ENCODE data around the gene RNF225.
A peak's percentile ranks its signal among the peaks of the same experiment; 100 is the strongest.
"Not testable (repeated sequence)": the region's sequence is repeated elsewhere in the genome, so short reads cannot be mapped to it uniquely, and the experiment has no call there.

RNF225 gene

GRCh38 chr19:58395220-58395978, at the start of gene RNF225:
Gene RNF225, plus strand, starts transcription at chr19:58395656. Its CDS starts 434 bp downstream, at chr19:58396090.
- no peak for DNase-seq
- no peak within 1 kb of the TSS for H3K27ac ChIP-seq
- H3K4me3 ChIP-seq (ENCODE audit: low read depth, low read length), result peak within 1 kb of the TSS; percentile 22
- no peak for TF ChIP-seq CTCF (IDR thresholded peaks at IDR 0.05; ENCODE audit: low read depth, low read length, missing control alignments)
- in situ Hi-C loops (cut with HindIII; ENCODE audit: low pct_ligation_motif_present, low sequenced_read_pairs), result no loop called here
- no peaks in the 10 kb centered on the region for H3K27me3 ChIP-seq (replicated peaks)
- peaks cover 45% of the 10 kb centered on the region for H3K36me3 ChIP-seq (replicated peaks)

DNA sequence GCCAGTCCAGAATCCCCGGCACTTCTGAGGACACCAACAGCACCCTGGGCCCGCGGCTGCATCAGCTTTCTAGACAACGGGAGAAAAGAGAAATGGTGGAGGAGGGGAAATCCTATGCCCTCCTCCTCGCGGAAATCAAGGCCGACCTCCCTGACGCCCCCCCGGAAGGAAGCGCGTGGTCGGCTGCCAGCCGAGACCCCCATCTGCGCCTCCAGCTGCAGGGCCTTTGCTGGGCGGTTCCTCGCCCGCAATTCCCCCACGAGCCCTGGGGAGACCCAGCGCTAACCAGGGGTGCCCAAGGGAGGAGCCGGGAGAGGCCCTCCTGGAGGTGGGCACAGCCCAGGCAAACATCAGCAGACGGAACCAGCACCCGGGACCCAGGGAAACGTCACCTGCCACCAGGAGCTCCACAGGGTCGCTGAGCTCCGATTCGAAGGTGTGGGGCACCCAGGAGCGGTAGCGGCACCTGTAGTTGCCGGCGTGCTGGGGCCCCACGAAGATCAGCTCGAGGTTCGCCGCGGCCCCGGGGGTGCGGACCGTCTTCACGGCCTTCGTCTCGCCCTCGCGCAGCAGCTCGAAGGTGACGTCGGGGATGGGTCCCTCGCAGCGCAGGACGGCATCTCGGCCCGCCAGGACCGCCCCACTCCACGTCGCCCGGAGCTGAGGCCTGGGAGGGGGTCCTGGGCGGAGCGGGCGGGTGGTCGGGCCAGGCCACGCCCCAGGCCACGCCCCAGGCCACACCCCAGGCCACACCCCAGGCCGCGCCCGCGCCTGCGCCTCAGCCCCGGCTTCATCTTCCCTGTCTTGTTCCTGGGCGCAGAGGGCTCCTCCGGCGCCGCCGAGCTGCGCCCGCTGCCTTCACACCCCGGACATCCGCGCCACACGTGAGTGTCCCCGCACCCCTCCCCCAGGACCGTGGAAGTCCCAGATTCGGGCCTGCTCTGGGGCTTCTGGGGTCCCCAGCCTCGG, 48.2 kb upstream of the RNF225 start:
- DNase-seq, result peak; percentile 22
- H3K4me3 ChIP-seq (ENCODE audit: low read depth, low read length), result peak overlapping the region; percentile 69
- TF ChIP-seq CTCF (IDR thresholded peaks at IDR 0.05; ENCODE audit: low read depth, low read length, missing control alignments), result no peak

GRCh38 chr19:58348080-58348479, 47.4 kb upstream of the RNF225 start:
- in situ Hi-C loops (cut with HindIII; ENCODE audit: low pct_ligation_motif_present, low sequenced_read_pairs); DNase-seq; H3K27me3 ChIP-seq (replicated peaks); H3K27ac ChIP-seq: not testable (repeated sequence)
- Histone ChIP-seq H3K4me3 (ENCODE audit: low read depth, low read length) (peak overlapping the region; percentile 69), H3K36me3 (replicated peaks) (peaks cover 13% of the 10 kb centered on the region)

More for the DNA sequence above, 48.2 kb upstream of the RNF225 start:
- Histone ChIP-seq H3K27me3 (replicated peaks) (no peaks in the 10 kb centered on the region), H3K27ac (peak overlapping the region; percentile 10), H3K36me3 (replicated peaks) (peaks cover 13% of the 10 kb centered on the region)
- in situ Hi-C loops (cut with HindIII; ENCODE audit: low pct_ligation_motif_present, low sequenced_read_pairs), result no loop called here

DNA sequence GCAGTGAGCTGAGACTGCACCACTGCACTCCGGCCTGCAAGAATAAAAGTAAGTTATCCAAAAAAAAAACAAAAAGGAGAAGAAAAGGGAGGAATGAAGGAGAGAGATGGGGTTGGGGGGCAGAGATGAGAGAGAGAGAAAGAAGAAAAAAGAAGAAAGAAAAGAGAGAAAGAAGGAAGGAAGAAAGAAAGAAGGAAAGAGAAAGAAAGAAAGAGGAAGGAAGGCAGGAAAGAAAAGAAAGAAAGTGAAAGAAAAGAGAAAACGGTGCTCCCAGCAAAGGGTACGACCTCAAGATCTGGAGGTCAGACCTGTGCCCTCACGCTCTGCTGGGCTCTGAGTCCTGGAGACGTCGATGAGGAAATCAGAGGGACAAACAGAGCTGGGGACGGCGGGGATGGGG, 45.9 kb upstream of the RNF225 start:
- TF ChIP-seq CTCF (IDR thresholded peaks at IDR 0.05; ENCODE audit: low read depth, low read length, missing control alignments), result no peak
- H3K4me3 ChIP-seq (ENCODE audit: low read depth, low read length), result no peak overlapping the region
- H3K27ac ChIP-seq, result no peak overlapping the region
- in situ Hi-C loops (cut with HindIII; ENCODE audit: low pct_ligation_motif_present, low sequenced_read_pairs), result no loop called here
- DNase-seq, result no peak
- H3K27me3 ChIP-seq (replicated peaks), result no peaks in the 10 kb centered on the region
- peaks cover 13% of the 10 kb centered on the region for H3K36me3 ChIP-seq (replicated peaks)

DNA sequence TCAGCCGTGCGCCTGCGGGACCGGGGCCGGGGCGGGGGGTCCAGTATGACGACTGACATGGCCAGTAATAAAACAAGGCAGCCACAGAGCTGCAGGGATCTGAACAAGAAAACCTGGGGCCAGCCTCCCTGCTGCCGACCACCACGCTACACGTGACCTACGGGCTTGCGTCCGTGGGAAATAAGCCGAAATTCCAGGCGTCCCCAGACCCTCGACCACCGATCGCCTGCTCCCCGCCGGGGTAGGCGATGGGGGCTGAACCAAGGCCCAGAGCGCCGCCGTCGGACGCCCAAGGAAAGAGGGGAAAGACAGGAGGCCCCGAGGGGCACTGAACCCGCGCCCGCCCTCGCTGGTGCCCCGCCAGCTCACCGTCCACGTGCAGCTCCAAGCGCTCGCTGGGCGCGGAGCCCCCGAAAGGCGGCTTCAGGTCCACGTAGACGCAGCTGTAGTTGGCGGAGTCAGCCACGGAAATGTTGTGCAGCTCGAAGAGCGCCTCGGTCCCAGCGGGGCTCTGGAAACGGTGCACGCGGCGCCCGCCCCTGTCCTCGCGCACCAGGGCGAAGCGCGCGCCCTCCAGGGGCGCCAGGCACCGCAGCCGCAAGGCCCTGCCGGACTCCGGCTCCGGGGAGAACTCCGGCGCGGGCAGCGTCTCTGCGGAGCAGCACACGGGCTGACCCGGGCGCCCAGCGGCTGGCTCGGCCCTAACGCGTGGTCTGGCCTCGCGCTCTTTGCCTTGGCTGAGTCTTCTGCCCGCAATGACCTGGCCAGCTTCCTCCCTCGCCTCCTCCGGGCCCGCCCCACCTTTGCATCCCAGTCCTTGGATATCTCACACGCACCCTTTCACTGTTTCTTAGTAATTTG, 45.2 kb upstream of the RNF225 start:
- Histone ChIP-seq H3K27ac (no peak overlapping the region), H3K4me3 (ENCODE audit: low read depth, low read length) (no peak overlapping the region), H3K36me3 (replicated peaks) (peaks cover 13% of the 10 kb centered on the region), H3K27me3 (replicated peaks) (no peaks in the 10 kb centered on the region)
- in situ Hi-C loops (cut with HindIII; ENCODE audit: low pct_ligation_motif_present, low sequenced_read_pairs), result no loop called here
- no peak for DNase-seq
- no peak for TF ChIP-seq CTCF (IDR thresholded peaks at IDR 0.05; ENCODE audit: low read depth, low read length, missing control alignments)
